Measurements from ENCODE around the gene SPACA4. TPM values are rescaled to one million over a fixed set of nuclear protein-coding genes. Genes with fewer than 3 reads are reported as not detected.

Gene SPACA4
- total RNA-seq, 1 experiment from 2014 or later: not detected

GRCh38 chr19:48617146-48617937 is 10.8 kb downstream of the SPACA4 start:
- Histone ChIP-seq H3K4me1 (ENCODE audit: control insufficient read depth, insufficient read depth, low read length) (peaks cover 35% of the 10 kb centered on the region), H3K27me3 (ENCODE audit: control insufficient read depth, insufficient read depth, low read length) (no peaks in the 10 kb centered on the region), H3K9me3 (ENCODE audit: control insufficient read depth, insufficient read depth, low read depth, low read length) (no peaks in the 10 kb centered on the region), H3K27ac (ENCODE audit: low read length) (peak overlapping the region; percentile 94), H3K4me3 (ENCODE audit: low read depth in 2 of 2, low read length in 2 of 2) (peak overlapping the region; percentile 96 to 99), H3K36me3 (ENCODE audit: control insufficient read depth, insufficient read depth, low read length) (peaks cover 11% of the 10 kb centered on the region)
- TF ChIP-seq REST (IDR thresholded peaks at IDR 0.05; ENCODE audit: insufficient read depth in 1 of 2, low read depth in 2 of 2, low read length in 1 of 2): no peak
- no peak for TF ChIP-seq TCF7L2 (IDR thresholded peaks at IDR 0.05; ENCODE audit: low read depth, low read length)
- TF ChIP-seq SIN3A (IDR thresholded peaks at IDR 0.05; ENCODE audit: borderline replicate concordance, insufficient read depth, low read depth, low read length): no peak
- no peak for TF ChIP-seq CTCF (IDR thresholded peaks at IDR 0.05)
- TF ChIP-seq POLR2AphosphoS5 (IDR thresholded peaks at IDR 0.05; ENCODE audit: low read depth, low read length): no peak
- no TSS peak for BruUV-seq (replicated peaks)
- intact Hi-C loops (cut with micrococcal nuclease; ENCODE audit: unreplicated experiment): no loop called here
- POLR2A ChIA-PET: no interaction called here
- CTCF ChIA-PET: no interaction called here
- in situ Hi-C loops (cut with HindIII; ENCODE audit: low pct_unique_long_range_greater_than_20kb, low sequenced_read_pairs): no loop called here
- no peak for ATAC-seq
- DNase-seq (ENCODE audit: low read depth, low spot score): no peak

GRCh38 chr19:48618278-48618915 is 11.9 kb downstream of the SPACA4 start:
- ATAC-seq (no peak), DNase-seq (ENCODE audit: low read depth, low spot score) (no peak)
- TF ChIP-seq POLR2AphosphoS5 (IDR thresholded peaks at IDR 0.05; ENCODE audit: low read depth, low read length): no peak
- no peak for TF ChIP-seq CTCF (IDR thresholded peaks at IDR 0.05)
- no peak for TF ChIP-seq REST (IDR thresholded peaks at IDR 0.05; ENCODE audit: insufficient read depth in 1 of 2, low read depth in 2 of 2, low read length in 1 of 2)
- TF ChIP-seq SIN3A (IDR thresholded peaks at IDR 0.05; ENCODE audit: borderline replicate concordance, insufficient read depth, low read depth, low read length): no peak
- no peak for TF ChIP-seq TCF7L2 (IDR thresholded peaks at IDR 0.05; ENCODE audit: low read depth, low read length)
- H3K27me3 ChIP-seq (ENCODE audit: control insufficient read depth, insufficient read depth, low read length): no peaks in the 10 kb centered on the region
- peak overlapping the region; percentile 94 for H3K27ac ChIP-seq (ENCODE audit: low read length)
- H3K4me1 ChIP-seq (ENCODE audit: control insufficient read depth, insufficient read depth, low read length): peaks cover 38% of the 10 kb centered on the region
- no peaks in the 10 kb centered on the region for H3K9me3 ChIP-seq (ENCODE audit: control insufficient read depth, insufficient read depth, low read depth, low read length)
- in situ Hi-C loops (cut with HindIII; ENCODE audit: low pct_unique_long_range_greater_than_20kb, low sequenced_read_pairs): no loop called here
- H3K36me3 ChIP-seq (ENCODE audit: control insufficient read depth, insufficient read depth, low read length): peaks cover 11% of the 10 kb centered on the region
- ChIA-PET CTCF (no interaction called here), POLR2A (interaction anchor here (0.6 kb wide), 2 partner anchors 164 to 449 kb away, joined by 4 to 5 read pairs; no protein-coding TSS in a partner anchor)
- TSS peak; percentile 95 for BruUV-seq (replicated peaks)
- intact Hi-C loops (cut with micrococcal nuclease; ENCODE audit: unreplicated experiment): no loop called here
- peak overlapping the region; percentile 96 to 99 for H3K4me3 ChIP-seq (ENCODE audit: low read depth in 2 of 2, low read length in 2 of 2)
